GM19372 (cell line): Measurements from ENCODE around the gene GALNTL6.
"Not testable (repeated sequence)": the region's sequence is repeated elsewhere in the genome, so short reads cannot be mapped to it uniquely, and the experiment has no call there.

Experiments
- ATAC-seq: cut with Tn5 transposase; IDR thresholded peaks from one replicate; pipeline ENCODE4 v1.9.1; 2021; ENCODE audit warnings: mild to moderate bottlenecking, low read depth, moderate library complexity; ENCODE audit not compliant: unreplicated experiment

The GALNTL6 gene

DNA sequence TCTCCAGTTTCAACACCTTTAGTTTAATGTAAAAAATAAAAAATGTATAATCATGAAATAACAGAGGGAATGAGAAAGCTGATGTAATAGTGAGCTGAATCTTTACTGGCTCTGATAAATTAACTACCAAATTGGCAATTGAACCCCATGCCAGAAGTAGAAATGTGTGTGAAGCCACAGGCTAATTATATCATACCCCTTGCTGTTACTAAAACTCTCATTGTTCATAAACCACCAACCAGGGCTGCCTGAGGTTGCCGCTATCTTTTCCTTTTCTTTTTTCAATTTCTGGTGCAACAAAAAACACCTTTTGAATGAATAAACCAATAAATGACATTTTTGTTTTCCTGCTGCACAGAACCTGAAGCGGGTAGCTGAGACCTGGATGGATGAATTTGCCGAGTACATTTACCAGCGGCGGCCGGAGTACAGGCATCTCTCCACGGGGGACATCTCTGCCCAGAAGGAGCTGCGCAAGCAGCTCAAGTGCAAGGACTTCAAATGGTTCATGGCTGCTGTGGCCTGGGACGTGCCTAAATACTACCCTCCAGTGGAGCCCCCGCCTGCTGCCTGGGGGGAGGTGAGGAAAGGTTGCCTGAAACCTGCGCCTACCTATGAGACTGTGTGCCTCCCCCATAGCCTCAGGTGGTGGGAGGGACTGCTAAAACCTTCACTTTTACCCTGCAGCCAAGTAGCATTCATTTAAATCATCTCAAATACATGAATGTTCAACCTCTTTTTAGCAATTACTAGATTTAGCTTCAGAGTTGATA lies 1138.7 kb downstream of the GALNTL6 start:
- ATAC-seq: no peak

DNA sequence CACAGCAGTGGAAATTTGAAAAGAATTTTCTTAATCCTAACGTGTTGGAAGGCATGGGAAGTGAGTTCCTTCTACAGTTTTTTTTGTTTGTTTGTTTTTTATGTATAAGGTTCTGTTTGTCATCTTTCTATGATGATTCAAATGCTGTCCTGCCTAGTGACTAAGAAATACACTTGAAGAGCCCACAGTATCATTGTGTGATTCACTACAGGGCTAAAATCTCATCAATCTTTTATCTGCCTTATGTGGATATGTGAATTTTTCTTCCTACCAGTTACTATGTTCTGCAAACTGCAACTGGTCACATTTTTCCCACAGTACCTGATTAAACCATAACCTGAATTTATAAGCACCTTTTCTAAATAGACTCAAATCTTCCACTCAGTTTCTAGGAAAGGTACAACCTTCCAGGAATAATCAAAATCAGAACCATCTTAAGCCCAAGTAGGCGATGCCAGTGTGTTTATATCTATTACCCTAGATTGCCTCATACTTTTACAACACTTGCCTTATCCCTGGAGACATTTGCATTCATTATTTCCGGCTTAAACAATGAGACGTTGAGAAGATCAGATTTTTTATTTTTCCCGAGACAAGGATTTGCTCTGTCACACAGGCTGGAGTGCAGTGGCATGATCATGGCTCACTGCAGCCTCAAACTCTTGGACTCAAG lies 1140.8 kb downstream of the GALNTL6 start:
- no peak for ATAC-seq

GRCh38 chr4:172956340-172956739 lies 1143.1 kb downstream of the GALNTL6 start:
- not testable (repeated sequence) for ATAC-seq

GRCh38 chr4:172957216-172957615 lies 1144.0 kb downstream of the GALNTL6 start:
- ATAC-seq: no peak

GRCh38 chr4:172962564-172963353 lies 1149.6 kb downstream of the GALNTL6 start:
- ATAC-seq: no peak

DNA sequence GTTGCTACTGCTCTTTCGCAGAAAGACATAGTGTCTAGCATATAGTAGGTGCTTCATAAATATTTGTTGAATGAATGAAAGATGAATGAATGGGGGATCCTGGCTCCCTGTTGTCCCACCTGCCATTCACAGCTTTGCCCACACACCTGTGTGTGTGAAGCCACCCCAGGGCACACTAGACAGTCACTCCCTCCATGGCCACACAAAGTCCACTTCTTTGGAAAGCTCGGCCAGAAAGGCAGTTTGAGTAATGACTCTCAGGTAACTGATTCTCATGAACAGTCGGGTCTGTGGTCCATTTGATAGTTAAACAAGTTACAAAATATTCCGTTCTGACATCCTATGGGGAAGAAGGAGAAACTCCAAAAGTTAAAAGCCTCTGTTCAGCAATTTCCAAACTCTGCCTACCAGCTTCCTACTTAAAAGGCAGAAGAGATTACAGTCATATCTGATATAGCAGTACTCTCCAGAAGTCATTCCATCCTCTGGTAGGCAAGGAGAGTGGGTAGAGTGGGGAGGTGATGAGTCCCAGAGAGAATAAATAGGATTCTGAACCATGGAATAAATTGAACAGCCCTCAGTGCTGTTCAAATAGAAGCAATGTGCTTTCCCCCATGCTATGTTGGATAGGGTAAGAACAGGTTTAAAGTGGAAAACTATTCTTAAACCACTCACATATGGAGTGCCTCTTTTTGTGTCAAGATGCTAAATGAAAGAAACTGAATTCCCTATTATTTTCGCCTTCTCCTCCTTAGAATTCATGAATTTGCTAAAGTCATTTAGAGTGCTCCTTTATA lies 1150.5 kb downstream of the GALNTL6 start:
- no peak for ATAC-seq

DNA sequence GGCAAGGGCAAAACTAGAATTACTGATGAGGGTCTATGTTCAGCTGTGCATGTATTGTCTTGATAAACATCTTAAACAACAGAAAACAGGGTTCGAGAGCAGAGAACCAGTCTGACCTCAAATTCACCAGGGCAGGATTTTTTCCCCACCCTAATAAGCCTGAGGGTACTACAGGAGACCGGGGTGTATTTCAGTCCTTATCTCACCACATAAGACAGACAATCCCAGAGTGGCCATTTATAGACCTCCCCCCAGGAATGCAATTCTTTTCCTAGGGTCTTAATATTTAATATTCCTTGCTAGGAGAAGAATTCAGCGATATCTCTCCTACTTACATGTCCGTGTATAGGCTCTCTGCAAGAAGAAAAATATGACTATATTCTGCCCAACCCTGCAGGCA lies 1157.0 kb downstream of the GALNTL6 start:
- not testable (repeated sequence) for ATAC-seq

GRCh38 chr4:172974586-172974985 lies 1161.4 kb downstream of the GALNTL6 start:
- ATAC-seq: no peak

- ATAC-seq: no peak
Observed at GRCh38 chr4:172975651-172976229, 1162.5 kb downstream of the GALNTL6 start.

- ATAC-seq: not testable (repeated sequence)
Observed at GRCh38 chr4:172977491-172978041, 1164.4 kb downstream of the GALNTL6 start.

GRCh38 chr4:172978848-172979247 lies 1165.6 kb downstream of the GALNTL6 start:
- no peak for ATAC-seq

DNA sequence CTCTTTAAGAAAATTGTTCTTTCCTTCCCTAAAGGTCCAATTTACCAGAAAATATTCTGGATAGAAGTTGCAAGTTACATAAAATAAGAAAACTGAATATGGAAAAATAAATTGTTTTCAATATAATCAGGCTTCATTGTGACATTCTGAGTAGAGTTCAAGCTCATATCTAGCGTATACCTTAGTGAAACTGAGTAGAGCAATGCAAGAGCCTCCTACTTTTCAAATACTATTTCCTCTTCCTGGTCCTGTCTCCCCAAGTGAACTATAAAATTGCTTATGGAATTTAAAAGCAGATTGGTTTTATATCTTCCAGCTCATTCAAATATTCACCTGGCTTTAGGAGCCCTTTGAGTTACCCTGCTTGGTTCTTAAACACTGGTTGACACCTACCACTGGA lies 1166.1 kb downstream of the GALNTL6 start:
- ATAC-seq: no peak

GRCh38 chr4:172980219-172980618 lies 1167.0 kb downstream of the GALNTL6 start:
- no peak for ATAC-seq

DNA sequence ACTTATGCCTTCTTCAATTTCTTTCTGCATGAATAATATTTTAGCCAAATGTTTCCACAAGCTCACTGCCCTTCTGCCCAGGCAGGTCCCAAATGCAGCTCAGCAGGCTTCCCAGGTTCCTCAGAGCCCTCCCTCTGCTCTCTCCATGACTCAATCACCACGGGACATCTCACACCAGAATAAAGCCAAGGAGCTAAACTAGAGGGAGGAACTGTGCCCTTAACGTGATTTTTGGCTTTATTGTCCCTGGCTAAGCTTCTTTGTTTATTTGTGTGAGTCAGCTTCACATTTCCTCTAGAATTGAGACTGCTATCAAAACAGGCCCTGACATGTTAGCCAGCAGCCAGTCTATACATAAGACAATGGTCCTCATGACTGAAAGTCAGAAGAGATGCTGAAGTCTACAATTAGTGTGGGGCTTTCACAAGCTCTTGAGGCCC lies 1169.0 kb downstream of the GALNTL6 start:
- peak; percentile 47 for ATAC-seq

- no peak for ATAC-seq
Observed at GRCh38 chr4:172983014-172983413, 1169.8 kb downstream of the GALNTL6 start.

DNA sequence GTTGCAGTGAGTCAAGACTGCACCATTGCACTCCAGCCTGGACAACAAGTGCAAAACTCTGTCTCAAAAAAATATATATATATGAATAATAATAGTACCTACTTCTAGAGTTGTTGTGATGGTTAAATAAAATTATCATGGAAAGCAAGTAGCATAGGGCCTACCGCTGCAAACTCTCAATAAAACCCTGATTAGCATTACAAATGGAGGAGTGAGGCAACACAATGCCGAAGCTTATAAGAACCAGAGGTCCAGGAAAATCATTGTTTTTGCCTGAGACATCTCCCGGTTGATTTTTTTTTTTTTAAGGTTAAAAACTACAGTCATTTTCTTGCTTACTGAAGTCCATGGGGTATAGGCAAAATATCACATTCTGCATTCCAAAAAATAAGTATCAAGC lies 1170.4 kb downstream of the GALNTL6 start:
- no peak for ATAC-seq

DNA sequence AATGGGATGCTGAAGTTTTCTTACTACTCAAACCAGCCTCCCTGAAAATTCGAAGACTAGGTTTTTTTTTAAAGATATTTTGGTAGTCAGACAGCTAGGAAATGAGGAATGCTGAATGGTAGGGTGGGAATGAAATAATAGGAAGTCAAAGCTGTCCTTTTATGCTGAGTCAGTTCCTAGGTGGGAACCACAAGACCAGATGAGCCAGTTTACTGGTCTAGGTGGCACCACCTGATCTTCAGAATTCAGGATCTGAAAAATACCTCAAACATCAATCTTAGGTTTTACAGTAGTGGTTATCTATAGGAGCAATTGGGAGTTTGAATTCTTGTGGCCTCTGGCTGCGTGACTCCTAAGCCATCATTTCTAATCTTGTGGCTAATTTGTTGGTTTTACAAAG lies 1172.3 kb downstream of the GALNTL6 start:
- no peak for ATAC-seq

DNA sequence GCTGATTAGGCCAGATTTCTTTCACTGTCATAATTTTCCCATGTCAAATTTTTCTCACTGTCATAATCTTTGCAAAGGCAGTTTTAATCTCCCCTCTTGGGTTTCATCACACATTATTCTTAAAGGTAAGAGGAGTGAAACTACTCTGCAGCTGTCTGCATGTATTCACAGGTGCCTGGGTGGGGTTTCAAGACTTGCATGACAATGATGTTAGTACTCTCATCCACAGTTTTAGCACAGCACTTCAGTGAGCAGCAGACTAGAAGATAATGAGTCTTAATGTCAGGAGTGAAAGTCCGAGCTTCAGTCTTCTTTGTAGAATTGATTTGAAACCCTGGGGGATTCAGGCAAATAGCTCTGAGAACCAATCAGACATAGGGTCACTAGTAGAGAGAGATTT lies 1172.9 kb downstream of the GALNTL6 start:
- ATAC-seq: peak; percentile 44

DNA sequence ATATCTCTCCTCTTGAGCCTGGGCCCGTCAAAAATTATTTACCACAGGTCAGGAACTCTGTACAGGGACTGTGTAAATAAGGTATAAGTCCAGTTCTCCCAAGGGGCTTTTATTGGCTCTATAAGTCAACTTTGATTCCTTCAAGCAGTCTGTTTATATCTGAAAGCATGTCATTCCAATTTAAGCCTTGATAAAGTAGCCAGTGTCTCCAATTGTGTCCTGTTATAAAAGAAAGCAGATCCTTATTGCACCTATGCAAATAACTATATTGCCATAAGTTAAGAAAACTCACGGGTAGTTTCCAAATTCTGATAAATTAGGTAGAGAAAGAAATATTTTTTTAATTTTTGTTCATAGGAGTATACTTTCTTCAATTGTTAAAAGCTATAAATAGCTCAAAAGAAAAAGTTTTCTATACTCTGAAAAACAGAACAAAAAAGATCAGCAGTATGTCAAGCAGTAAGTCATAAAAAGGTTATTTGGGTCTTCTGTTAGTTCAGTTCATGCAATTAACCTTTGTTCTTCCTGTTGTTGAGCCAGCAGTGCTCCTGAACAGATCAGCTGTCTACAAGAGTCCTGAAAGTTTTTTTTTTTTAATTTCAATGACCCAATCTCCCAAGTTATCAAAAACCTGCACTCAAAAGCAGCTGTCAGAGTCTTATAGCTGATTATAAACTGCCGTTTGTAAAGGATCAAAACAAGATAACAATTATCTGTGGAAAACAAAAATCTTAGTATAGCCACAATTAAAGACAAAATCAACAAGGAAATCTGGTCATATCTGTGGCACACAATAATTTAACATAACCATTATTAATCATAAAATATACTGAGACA lies 1177.0 kb downstream of the GALNTL6 start:
- ATAC-seq: no peak
